WTC11 (cell line): Measurements from ENCODE around the gene SORCS1. TPM values are rescaled to one million over a fixed set of nuclear protein-coding genes. Genes with fewer than 3 reads are reported as not detected.

Experiments used
- ATAC-seq: fragments of 200-7000 bp; cut with Tn5 transposase; 2 replicates; pipeline ENCODE4 v1.10.0; 2021; ENCODE audit warnings: mild to moderate bottlenecking, moderate library complexity
- CTCF ChIA-PET: fragments of 300-600 bp; sonication (Branson Sonifier 250); formaldehyde crosslinking; loops from one replicate; lab custom pipeline; 2021; ENCODE audit warnings: antibody characterized with exemption; lab: Charles Lee
- POLR2A ChIA-PET: fragments of 350-600 bp; sonication (Branson Sonifier 250); formaldehyde crosslinking; loops from one replicate; lab custom pipeline; 2021; ENCODE audit warnings: antibody characterized with exemption; lab: Charles Lee
- DNase-seq: peaks from one replicate; pipeline ENCODE4 v3.0.0; 2021; ENCODE audit warnings: low spot score
- H3K27ac Mint-ChIP-seq: 2 replicates; pipeline ENCODE4 v1.8.0; 2021; ENCODE audit warnings: mixed read lengths
- H3K27me3 Mint-ChIP-seq: 2 replicates; pipeline ENCODE4 v1.8.0; 2021; ENCODE audit warnings: low read depth, mild to moderate bottlenecking, moderate library complexity, mixed read lengths
- H3K36me3 Mint-ChIP-seq: 2 replicates; pipeline ENCODE4 v1.8.0; 2021; ENCODE audit warnings: mixed read lengths
- H3K4me1 Mint-ChIP-seq: 2 replicates; pipeline ENCODE4 v1.8.0; 2022; ENCODE audit warnings: mixed read lengths
- H3K4me3 Mint-ChIP-seq: 2 replicates; pipeline ENCODE4 v1.8.0; 2021; ENCODE audit warnings: mild to moderate bottlenecking, moderate library complexity, mixed read lengths
- H3K9me3 Mint-ChIP-seq: 2 replicates; pipeline ENCODE4 v1.8.0; 2021; ENCODE audit warnings: mixed read lengths
- ATF1 ChIP-seq: sonication (generic); formaldehyde crosslinking; IDR thresholded peaks from 2 replicates; pipeline ENCODE4 v1.8.1; 2023; ENCODE audit warnings: mild to moderate bottlenecking, moderate library complexity, missing genetic modification reagents
- ATF2 ChIP-seq: sonication (generic); formaldehyde crosslinking; IDR thresholded peaks from 2 replicates; pipeline ENCODE4 v1.8.1; 2022; ENCODE audit warnings: low read depth, missing genetic modification reagents, borderline replicate concordance
- CDX4 ChIP-seq: fragments of 250-450 bp; sonication (Bioruptor Pico); IDR thresholded peaks from 2 replicates; pipeline ENCODE4 v1.9.0; 2021; ENCODE audit warnings: moderate library complexity, mild to moderate bottlenecking, inconsistent platforms, borderline replicate concordance
- E2F1 ChIP-seq: sonication (generic); formaldehyde crosslinking; IDR thresholded peaks from 2 replicates; pipeline ENCODE4 v1.8.0; 2022; ENCODE audit warnings: mild to moderate bottlenecking, missing genetic modification reagents
- E2F5 ChIP-seq: sonication (generic); formaldehyde crosslinking; IDR thresholded peaks from 2 replicates; pipeline ENCODE4 v1.8.1; 2022; ENCODE audit warnings: mild to moderate bottlenecking, moderate library complexity, missing genetic modification reagents
- ETV6 ChIP-seq: sonication (generic); formaldehyde crosslinking; IDR thresholded peaks from 2 replicates; pipeline ENCODE4 v1.8.1; 2022; ENCODE audit warnings: mild to moderate bottlenecking, missing genetic modification reagents
- FOXP1 ChIP-seq: sonication (generic); formaldehyde crosslinking; IDR thresholded peaks from 2 replicates; pipeline ENCODE4 v1.8.0; 2022; ENCODE audit warnings: missing genetic modification reagents, mild to moderate bottlenecking, moderate library complexity, borderline replicate concordance
- NFATC4 ChIP-seq: fragments of 250-450 bp; sonication (Bioruptor Pico); IDR thresholded peaks from 2 replicates; pipeline ENCODE4 v1.9.0; 2021; ENCODE audit warnings: mild to moderate bottlenecking
- NR2C2 ChIP-seq: sonication (generic); formaldehyde crosslinking; IDR thresholded peaks from 2 replicates; pipeline ENCODE4 v1.8.0; 2022; ENCODE audit warnings: mild to moderate bottlenecking, missing genetic modification reagents
- RELA ChIP-seq: sonication (generic); formaldehyde crosslinking; IDR thresholded peaks from 2 replicates; pipeline ENCODE4 v1.8.1; 2022; ENCODE audit warnings: missing genetic modification reagents, mild to moderate bottlenecking, borderline replicate concordance
- RORB ChIP-seq: fragments of 250-450 bp; sonication (Bioruptor Pico); IDR thresholded peaks from 2 replicates; pipeline ENCODE4 v1.9.0; 2021; ENCODE audit warnings: mild to moderate bottlenecking
- SP1 ChIP-seq: sonication (generic); formaldehyde crosslinking; conservative IDR thresholded peaks from 2 replicates; pipeline ENCODE4 v1.8.1; 2022; ENCODE audit warnings: missing genetic modification reagents
- USF1 ChIP-seq: sonication (generic); formaldehyde crosslinking; IDR thresholded peaks from 2 replicates; pipeline ENCODE4 v1.8.0; 2022; ENCODE audit warnings: mild to moderate bottlenecking, missing genetic modification reagents
- USF2 ChIP-seq: sonication (generic); formaldehyde crosslinking; IDR thresholded peaks from 2 replicates; pipeline ENCODE4 v1.8.1; 2023; ENCODE audit warnings: mild to moderate bottlenecking, missing genetic modification reagents, moderate library complexity
- ZBTB43 ChIP-seq: sonication (generic); formaldehyde crosslinking; IDR thresholded peaks from 2 replicates; pipeline ENCODE4 v1.8.1; 2023; ENCODE audit warnings: mild to moderate bottlenecking, missing genetic modification reagents
- ZMAT4 ChIP-seq: fragments of 250-450 bp; sonication (Bioruptor Pico); IDR thresholded peaks from 2 replicates; pipeline ENCODE4 v1.9.0; 2021; ENCODE audit warnings: mild to moderate bottlenecking
- ZNF121 ChIP-seq: sonication (generic); formaldehyde crosslinking; IDR thresholded peaks from 2 replicates; pipeline ENCODE4 v1.8.0; 2023; ENCODE audit warnings: missing genetic modification reagents
- ZNF219 ChIP-seq: sonication (generic); formaldehyde crosslinking; IDR thresholded peaks from 2 replicates; pipeline ENCODE4 v1.8.0; 2023; ENCODE audit warnings: missing genetic modification reagents, mild to moderate bottlenecking, borderline replicate concordance
- ZNF232 ChIP-seq: sonication (generic); formaldehyde crosslinking; IDR thresholded peaks from 2 replicates; pipeline ENCODE4 v1.8.0; 2022; ENCODE audit warnings: mild to moderate bottlenecking, missing genetic modification reagents
- ZNF396 ChIP-seq: fragments of 250-450 bp; sonication (Bioruptor Pico); IDR thresholded peaks from 2 replicates; pipeline ENCODE4 v1.8.0; 2021; ENCODE audit warnings: mild to moderate bottlenecking, moderate library complexity, borderline replicate concordance
- total RNA-seq: library from RNA; stranded (reverse); gene quantifications from 3 replicates; pipeline ENCODE4 v1.2.3, GENCODE V29; 2021

Gene SORCS1
- total RNA-seq, 1 experiment from 2014 or later, result 3.3 TPM

- H3K36me3 Mint-ChIP-seq, result no peaks in the 10 kb centered on the region
- no peaks in the 10 kb centered on the region for H3K4me1 Mint-ChIP-seq
- no peak overlapping the region for H3K4me3 Mint-ChIP-seq
- H3K9me3 Mint-ChIP-seq, result no peaks in the 10 kb centered on the region
- ATAC-seq, result no peak
- H3K27ac Mint-ChIP-seq, result no peak overlapping the region
- DNase-seq, result no peak
- no peaks in the 10 kb centered on the region for H3K27me3 Mint-ChIP-seq
- POLR2A ChIA-PET, result no interaction called here
- TF ChIP-seq ZBTB43 (CRISPR knock-in tag) (no peak), CDX4 (CRISPR knock-in tag) (no peak), NR2C2 (CRISPR knock-in tag) (no peak), ZNF396 (CRISPR knock-in tag) (no peak), SP1 (CRISPR knock-in tag) (no peak), ATF1 (CRISPR knock-in tag) (no peak), ZNF219 (CRISPR knock-in tag) (no peak), ATF2 (no peak), USF2 (CRISPR knock-in tag) (no peak), E2F1 (CRISPR knock-in tag) (no peak), RORB (CRISPR knock-in tag) (no peak), USF1 (CRISPR knock-in tag) (no peak), ZNF232 (CRISPR knock-in tag) (no peak), FOXP1 (CRISPR knock-in tag) (no peak), ZMAT4 (CRISPR knock-in tag) (no peak), E2F5 (CRISPR knock-in tag) (no peak)
- TF ChIP-seq, all 79 proteins: peak for 0
- CTCF ChIA-PET, result interaction anchor here (0.6 kb wide), 1 partner anchor 627 kb away, joined by 4 read pairs; no protein-coding TSS in a partner anchor
Observed at GRCh38 chr10:107206833-107207232, 42.3 kb upstream of the SORCS1 start.

GRCh38 chr10:107169516-107169915 is 5.0 kb upstream of the SORCS1 start:
- ATAC-seq, result no peak
- Mint-ChIP-seq H3K27me3 (peaks cover 19% of the 10 kb centered on the region), H3K9me3 (no peaks in the 10 kb centered on the region), H3K4me1 (peaks cover 20% of the 10 kb centered on the region), H3K27ac (no peak overlapping the region), H3K36me3 (no peaks in the 10 kb centered on the region), H3K4me3 (no peak overlapping the region)
- ChIA-PET POLR2A (no interaction called here), CTCF (interaction anchor here (1.7 kb wide), 1 partner anchor 645 kb away, joined by 3 read pairs; no protein-coding TSS in a partner anchor)
- no peak for TF ChIP-seq ETV6
- no peak for TF ChIP-seq RELA (CRISPR knock-in tag)
- TF ChIP-seq RORB (CRISPR knock-in tag), result no peak
- TF ChIP-seq NFATC4 (CRISPR knock-in tag), result no peak
- TF ChIP-seq ZNF121 (CRISPR knock-in tag), result no peak
- DNase-seq, result no peak
